Neural progenitor cell (in vitro differentiated cells): ENCODE data around the gene ERGIC1. TPM values are rescaled to one million over a fixed set of nuclear protein-coding genes. Genes with fewer than 3 reads are reported as not detected.
"Not testable (repeated sequence)": the region's sequence is repeated elsewhere in the genome, so short reads cannot be mapped to it uniquely, and the experiment has no call there.

ENCODE experiments used
- DNase-seq: peaks from one replicate; pipeline ENCODE4 v3.0.0-alpha.2; 2016; ENCODE audit warnings: low spot score
- H2AFZ ChIP-seq: fragments of 200-600 bp; sonication (generic); replicated peaks from 2 replicates; pipeline ENCODE4 v1.6.1; 2016; ENCODE audit warnings: antibody characterized with exemption
- H3F3A ChIP-seq: fragments of 200-600 bp; sonication (generic); 2 replicates; pipeline ENCODE4 v1.6.1; 2016; ENCODE audit warnings: antibody characterized with exemption, low read depth
- H3K27ac ChIP-seq: fragments of 200-600 bp; sonication (generic); 2 replicates; pipeline ENCODE4 v1.5.1; 2016; ENCODE audit warnings: mild to moderate bottlenecking
- H3K27me3 ChIP-seq: fragments of 200-600 bp; sonication (generic); 2 replicates; pipeline ENCODE4 v1.6.1; 2016; ENCODE audit warnings: mild to moderate bottlenecking, moderate library complexity
- H3K36me3 ChIP-seq: fragments of 200-600 bp; sonication (generic); 2 replicates; pipeline ENCODE4 v1.5.1; 2016
- H3K4me1 ChIP-seq: fragments of 200-600 bp; sonication (generic); 2 replicates; pipeline ENCODE4 v1.6.1; 2016; ENCODE audit warnings: mixed run types
- H3K4me2 ChIP-seq: fragments of 200-600 bp; sonication (generic); 2 replicates; pipeline ENCODE4 v1.6.1; 2016
- H3K4me3 ChIP-seq: fragments of 200-600 bp; sonication (generic); 2 replicates; pipeline ENCODE4 v1.5.1; 2016
- H3K79me2 ChIP-seq: fragments of 200-600 bp; sonication (generic); 2 replicates; pipeline ENCODE4 v1.6.1; 2016; ENCODE audit warnings: low read depth
- H3K9ac ChIP-seq: fragments of 200-600 bp; sonication (generic); 2 replicates; pipeline ENCODE4 v1.6.1; 2016
- H3K9me3 ChIP-seq: fragments of 200-600 bp; sonication (generic); 2 replicates; pipeline ENCODE4 v1.5.1; 2016; ENCODE audit warnings: low read depth
- H4K20me1 ChIP-seq: fragments of 200-600 bp; sonication (generic); 2 replicates; pipeline ENCODE4 v1.6.1; 2016; ENCODE audit warnings: low read depth
- H3K27ac Mint-ChIP-seq: 3 replicates; pipeline ENCODE4 v1.8.0; 2021; ENCODE audit warnings: mixed read lengths
- H3K27me3 Mint-ChIP-seq: 2 replicates; pipeline ENCODE4 v1.8.0; 2022; ENCODE audit warnings: low read depth, mild to moderate bottlenecking, inconsistent platforms, moderate library complexity, mixed read lengths; ENCODE audit not compliant: insufficient read depth
- H3K36me3 Mint-ChIP-seq: 3 replicates; pipeline ENCODE4 v1.8.0; 2021; ENCODE audit warnings: mixed read lengths
- H3K4me1 Mint-ChIP-seq: 3 replicates; pipeline ENCODE4 v1.8.0; 2021; ENCODE audit warnings: mixed read lengths
- H3K4me3 Mint-ChIP-seq: 3 replicates; pipeline ENCODE4 v1.8.0; 2021; ENCODE audit warnings: mild to moderate bottlenecking, moderate library complexity, mixed read lengths
- H3K9me3 Mint-ChIP-seq: 3 replicates; pipeline ENCODE4 v1.8.0; 2020; ENCODE audit warnings: mixed read lengths
- EZH2 ChIP-seq: fragments of 200-600 bp; sonication (generic); IDR thresholded peaks from 2 replicates; pipeline ENCODE4 v1.6.1; 2017; ENCODE audit warnings: antibody characterized with exemption, mild to moderate bottlenecking, moderate library complexity
- EZH2phosphoT487 ChIP-seq: fragments of 200-600 bp; sonication (generic); IDR thresholded peaks from 2 replicates; pipeline ENCODE4 v1.6.1; 2017; ENCODE audit warnings: antibody characterized with exemption
- total RNA-seq: library from RNA; depleted of rRNA; stranded (reverse); fragments of >200 nt; gene quantifications from 2 replicates; pipeline ENCODE4 v1.2.3, GENCODE V29; 2015; ENCODE audit warnings: low replicate concordance
- TF ChIP-seq, protein P1 (sequence below): fragments of 200-600 bp; sonication (generic); IDR thresholded peaks from 2 replicates; pipeline ENCODE4 v1.5.1; 2017; ENCODE audit warnings: antibody characterized with exemption, mild to moderate bottlenecking

Gene ERGIC1
- total RNA-seq, 1 donor from 2014 or later: 28.7 TPM

- Histone ChIP-seq H3K36me3 (no peaks in the 10 kb centered on the region), H3K4me2 (no peak overlapping the region), H3K79me2 (peaks cover 21% of the 10 kb centered on the region), H3K27ac (no peak overlapping the region), H3K9me3 (no peaks in the 10 kb centered on the region), H3K9ac (no peak overlapping the region), H3K27me3 (no peaks in the 10 kb centered on the region), H3K4me1 (peaks cover 15% of the 10 kb centered on the region), H4K20me1 (peaks cover 81% of the 10 kb centered on the region), H3F3A (no peaks in the 10 kb centered on the region), H3K4me3 (no peak overlapping the region), H2AFZ (no peak overlapping the region)
- H3K36me3 Mint-ChIP-seq: no peaks in the 10 kb centered on the region
- H3K27me3 Mint-ChIP-seq: no peaks in the 10 kb centered on the region
- DNase-seq: no peak
- no peak overlapping the region for H3K27ac Mint-ChIP-seq
- TF ChIP-seq EZH2phosphoT487 (no peak), EZH2 (no peak)
- TF ChIP-seq, protein P1, sequence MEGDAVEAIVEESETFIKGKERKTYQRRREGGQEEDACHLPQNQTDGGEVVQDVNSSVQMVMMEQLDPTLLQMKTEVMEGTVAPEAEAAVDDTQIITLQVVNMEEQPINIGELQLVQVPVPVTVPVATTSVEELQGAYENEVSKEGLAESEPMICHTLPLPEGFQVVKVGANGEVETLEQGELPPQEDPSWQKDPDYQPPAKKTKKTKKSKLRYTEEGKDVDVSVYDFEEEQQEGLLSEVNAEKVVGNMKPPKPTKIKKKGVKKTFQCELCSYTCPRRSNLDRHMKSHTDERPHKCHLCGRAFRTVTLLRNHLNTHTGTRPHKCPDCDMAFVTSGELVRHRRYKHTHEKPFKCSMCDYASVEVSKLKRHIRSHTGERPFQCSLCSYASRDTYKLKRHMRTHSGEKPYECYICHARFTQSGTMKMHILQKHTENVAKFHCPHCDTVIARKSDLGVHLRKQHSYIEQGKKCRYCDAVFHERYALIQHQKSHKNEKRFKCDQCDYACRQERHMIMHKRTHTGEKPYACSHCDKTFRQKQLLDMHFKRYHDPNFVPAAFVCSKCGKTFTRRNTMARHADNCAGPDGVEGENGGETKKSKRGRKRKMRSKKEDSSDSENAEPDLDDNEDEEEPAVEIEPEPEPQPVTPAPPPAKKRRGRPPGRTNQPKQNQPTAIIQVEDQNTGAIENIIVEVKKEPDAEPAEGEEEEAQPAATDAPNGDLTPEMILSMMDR: no peak
- peaks cover 54% of the 10 kb centered on the region for H3K4me1 Mint-ChIP-seq
- no peak overlapping the region for H3K4me3 Mint-ChIP-seq
- no peaks in the 10 kb centered on the region for H3K9me3 Mint-ChIP-seq
Observed at GRCh38 chr5:172862165-172862801, 28.2 kb downstream of the ERGIC1 start.

DNA sequence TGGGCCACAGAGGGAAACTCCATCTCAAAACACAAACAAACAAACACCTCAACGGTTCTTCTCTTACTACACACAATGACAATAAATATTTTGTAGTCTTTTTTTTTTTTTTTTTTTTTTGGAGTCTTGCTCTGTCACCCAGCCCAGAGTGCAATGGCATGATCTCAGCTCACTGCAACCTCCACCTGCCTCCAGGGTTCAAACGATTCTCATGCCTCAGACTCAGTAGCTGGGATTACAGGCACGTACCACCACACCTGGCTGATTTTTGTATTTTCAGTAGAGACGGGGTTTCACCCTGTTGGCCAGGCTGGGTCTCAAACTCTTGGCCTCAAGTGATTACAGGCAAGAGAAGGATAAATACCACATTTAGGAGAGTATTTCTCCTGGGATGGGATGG is 30.1 kb downstream of the ERGIC1 start:
- not testable (repeated sequence) for H3K27me3 ChIP-seq, H3K27ac Mint-ChIP-seq, H2AFZ ChIP-seq, H3K36me3 Mint-ChIP-seq, H3K9me3 ChIP-seq, H3F3A ChIP-seq, H3K9me3 Mint-ChIP-seq, H3K9ac ChIP-seq, H3K4me3 ChIP-seq, DNase-seq, H3K36me3 ChIP-seq, H3K4me2 ChIP-seq, H3K27ac ChIP-seq, H3K27me3 Mint-ChIP-seq, H3K4me3 Mint-ChIP-seq
- peaks cover 39% of the 10 kb centered on the region for H3K4me1 Mint-ChIP-seq
- Histone ChIP-seq H4K20me1 (peaks cover 81% of the 10 kb centered on the region), H3K4me1 (peaks cover 12% of the 10 kb centered on the region), H3K79me2 (peaks cover 25% of the 10 kb centered on the region)

DNA sequence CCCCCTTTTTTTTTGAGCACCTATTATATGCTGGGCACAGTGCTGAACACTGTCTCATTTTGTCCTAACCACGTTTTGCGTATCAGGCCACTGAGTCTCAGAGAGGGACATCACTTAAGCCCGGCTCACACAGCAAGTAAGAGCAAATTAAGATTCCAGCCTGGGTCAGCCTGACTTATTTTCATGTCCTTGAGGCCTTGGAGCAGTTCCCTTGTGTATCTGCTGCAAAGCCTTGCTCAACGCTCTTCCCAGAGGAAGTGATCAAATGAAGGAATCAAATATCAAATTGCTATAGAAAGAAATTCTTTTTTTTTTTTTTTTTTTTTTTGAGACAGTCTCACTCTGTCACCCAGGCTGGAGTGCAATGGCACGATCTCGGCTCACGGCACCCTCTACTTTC is 30.7 kb downstream of the ERGIC1 start:
- Mint-ChIP-seq H3K27me3 (no peaks in the 10 kb centered on the region), H3K4me3 (no peak overlapping the region)
- peaks cover 25% of the 10 kb centered on the region for H3K79me2 ChIP-seq

GRCh38 chr5:172866378-172866777 is 32.3 kb downstream of the ERGIC1 start:
- Mint-ChIP-seq H3K4me3 (no peak overlapping the region), H3K36me3 (no peaks in the 10 kb centered on the region), H3K27me3 (no peaks in the 10 kb centered on the region), H3K4me1 (peaks cover 27% of the 10 kb centered on the region), H3K9me3 (no peaks in the 10 kb centered on the region), H3K27ac (no peak overlapping the region)
- no peak for TF ChIP-seq EZH2phosphoT487
- TF ChIP-seq, protein P1: no peak
- TF ChIP-seq EZH2: no peak
- Histone ChIP-seq H3K9me3 (no peaks in the 10 kb centered on the region), H2AFZ (no peak overlapping the region), H3K79me2 (peaks cover 25% of the 10 kb centered on the region), H3K4me2 (no peak overlapping the region), H3K27me3 (no peaks in the 10 kb centered on the region), H3K4me3 (no peak overlapping the region), H3K9ac (no peak overlapping the region), H3F3A (no peaks in the 10 kb centered on the region), H3K27ac (no peak overlapping the region), H3K36me3 (no peaks in the 10 kb centered on the region), H3K4me1 (peaks cover 23% of the 10 kb centered on the region), H4K20me1 (peaks cover 79% of the 10 kb centered on the region)
- DNase-seq: no peak

More for the DNA sequence above, 30.7 kb downstream of the ERGIC1 start:
- Histone ChIP-seq H3K27me3 (no peaks in the 10 kb centered on the region), H3K9me3 (no peaks in the 10 kb centered on the region), H3K4me1 (peaks cover 12% of the 10 kb centered on the region), H3K4me3 (no peak overlapping the region), H3K36me3 (no peaks in the 10 kb centered on the region), H3K27ac (no peak overlapping the region), H3F3A (no peaks in the 10 kb centered on the region), H3K4me2 (no peak overlapping the region), H3K9ac (no peak overlapping the region), H2AFZ (no peak overlapping the region), H4K20me1 (peaks cover 79% of the 10 kb centered on the region)
- Mint-ChIP-seq H3K9me3 (no peaks in the 10 kb centered on the region), H3K27ac (no peak overlapping the region), H3K36me3 (no peaks in the 10 kb centered on the region), H3K4me1 (peaks cover 36% of the 10 kb centered on the region)
- TF ChIP-seq EZH2phosphoT487 (no peak), EZH2 (no peak)
- TF ChIP-seq, protein P1: no peak
- DNase-seq: no peak
